NT2/D1 (cell line): Measurements from ENCODE around the gene TBKBP1.

Experiments
- YY1 ChIP-seq: IDR thresholded peaks from 2 replicates; pipeline ENCODE4 v1.6.1; 2011; ENCODE audit not compliant: insufficient read length, insufficient read depth
- ZNF274 ChIP-seq: IDR thresholded peaks from 2 replicates; pipeline ENCODE4 v1.6.1; 2011; ENCODE audit warnings: mild to moderate bottlenecking, low read depth, low read length

- TF ChIP-seq YY1 (no peak), ZNF274 (no peak)
These were observed 57.5 kb downstream of the TBKBP1 start for GRCh38 chr17:47751471-47751870.
